HUES64 (cell line): Measurements from ENCODE around the gene ENOX1.

ENCODE experiments used
- H3K27ac ChIP-seq: 2 replicates; pipeline ENCODE4 v1.7.0; 2013; ENCODE audit warnings: low read depth, low read length, inconsistent platforms
- H3K27me3 ChIP-seq: 2 replicates; pipeline ENCODE4 v1.6.1; 2013; ENCODE audit warnings: mild to moderate bottlenecking, low read length; ENCODE audit not compliant: insufficient read depth
- H3K36me3 ChIP-seq: 2 replicates; pipeline ENCODE4 v1.6.1; 2013; ENCODE audit warnings: mild to moderate bottlenecking, low read length; ENCODE audit not compliant: insufficient read depth
- H3K4me1 ChIP-seq: 2 replicates; pipeline ENCODE4 v1.6.1; 2013; ENCODE audit warnings: mild to moderate bottlenecking, low read length, moderate library complexity; ENCODE audit not compliant: insufficient read depth
- H3K4me3 ChIP-seq: 2 replicates; pipeline ENCODE4 v1.5.1; 2013; ENCODE audit warnings: mild to moderate bottlenecking, low read length, moderate library complexity
- H3K9ac ChIP-seq: 2 replicates; pipeline ENCODE4 v1.6.1; 2013; ENCODE audit warnings: mild to moderate bottlenecking, low read depth, low read length
- H3K9me3 ChIP-seq: 2 replicates; pipeline ENCODE4 v1.6.1; 2013; ENCODE audit warnings: low read depth, low read length; ENCODE audit not compliant: insufficient read depth
- whole genome bisulfite sequencing: fragments of 150-250, 120-280 bp; methylation state at CpG from one replicate; pipeline ENCODE4 v1.1.7; 2013; ENCODE audit warnings: missing lambda C conversion rate; 5-methylcytosine and 5-hydroxymethylcytosine counted together

The ENOX1 gene

GRCh38 chr13:43298816-43299215 is 488.0 kb downstream of the ENOX1 start:
- H3K9ac ChIP-seq, result no peak overlapping the region
- H3K4me1 ChIP-seq, result peaks cover 2% of the 10 kb centered on the region; the same call in 1 of the 2 replicates
- WGBS, result 81% methylated on average over 2 of the region's 2 CpGs
- H3K27ac ChIP-seq, result no peak overlapping the region
- no peaks in the 10 kb centered on the region for H3K9me3 ChIP-seq
- H3K36me3 ChIP-seq, result no peaks in the 10 kb centered on the region
- H3K4me3 ChIP-seq, result no peak overlapping the region
- no peaks in the 10 kb centered on the region for H3K27me3 ChIP-seq

- no peaks in the 10 kb centered on the region for H3K27me3 ChIP-seq
- H3K4me3 ChIP-seq, result no peak overlapping the region
- H3K36me3 ChIP-seq, result no peaks in the 10 kb centered on the region
- WGBS, result 88% methylated on average over 6 of the region's 6 CpGs
- peaks cover under 1% of the 10 kb centered on the region; the same call in 1 of the 2 replicates for H3K4me1 ChIP-seq
- H3K27ac ChIP-seq, result no peak overlapping the region
- H3K9ac ChIP-seq, result no peak overlapping the region
- H3K9me3 ChIP-seq, result no peaks in the 10 kb centered on the region
Observed at GRCh38 chr13:43297967-43298678, 488.6 kb downstream of the ENOX1 start.

DNA sequence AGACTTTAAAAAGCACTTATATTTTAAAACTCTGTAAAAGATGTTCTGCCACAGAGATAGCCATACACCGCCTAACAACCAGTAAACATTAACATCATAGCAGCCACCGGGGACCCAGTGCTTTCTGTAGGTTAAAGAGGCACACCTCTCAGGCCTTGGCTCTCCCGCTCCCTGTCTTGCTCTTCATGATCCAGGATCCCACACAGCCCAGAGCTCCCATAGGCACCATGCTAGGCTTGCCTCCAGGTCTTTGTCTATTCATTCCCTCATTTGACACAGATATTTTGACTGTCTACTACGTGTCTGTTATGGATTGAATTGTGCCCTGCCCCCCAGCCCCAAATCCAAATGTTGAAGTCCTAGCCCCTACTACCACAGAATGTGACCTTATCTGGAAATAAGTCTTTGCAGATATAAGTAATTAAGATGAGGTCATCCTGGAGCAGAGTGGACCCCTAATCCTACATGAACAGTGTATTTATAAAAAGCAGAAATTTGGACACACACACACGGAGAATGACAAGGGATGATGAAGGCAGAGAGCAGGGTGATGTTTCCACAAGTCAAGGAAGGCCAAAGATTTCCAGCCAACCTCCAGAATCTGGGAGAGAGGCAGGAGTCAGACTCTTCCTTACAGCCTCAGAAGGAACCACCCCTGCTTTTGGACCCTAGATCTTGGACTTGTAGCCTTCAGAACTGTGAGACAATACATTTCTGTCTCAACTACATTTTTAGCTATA is 490.8 kb downstream of the ENOX1 start:
- no peaks in the 10 kb centered on the region; the same call in 1 of the 2 replicates for H3K4me1 ChIP-seq
- H3K4me3 ChIP-seq, result no peak overlapping the region
- H3K36me3 ChIP-seq, result no peaks in the 10 kb centered on the region
- no peaks in the 10 kb centered on the region for H3K9me3 ChIP-seq
- no peak overlapping the region for H3K27ac ChIP-seq
- no peaks in the 10 kb centered on the region for H3K27me3 ChIP-seq
- no peak overlapping the region for H3K9ac ChIP-seq
- WGBS, result 86% methylated on average over 5 of the region's 5 CpGs

DNA sequence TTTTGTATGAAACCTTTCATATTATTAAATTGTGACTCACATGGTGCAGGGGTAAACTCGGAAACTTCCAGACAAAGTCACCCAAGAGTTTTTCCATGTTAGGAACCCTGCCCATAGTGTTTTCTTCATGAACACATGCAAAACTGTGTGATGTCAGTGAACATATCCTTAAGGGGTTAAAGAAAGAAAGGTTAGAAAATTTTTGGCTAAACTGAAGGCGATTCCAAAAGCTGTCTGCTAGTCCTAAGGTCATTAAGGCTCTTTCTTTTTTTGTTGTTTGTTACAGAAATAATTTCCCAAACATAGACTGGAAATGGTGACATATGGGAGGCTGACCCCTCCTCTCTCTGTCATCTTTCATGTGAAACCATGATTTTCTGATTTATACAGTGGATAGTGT is 491.5 kb downstream of the ENOX1 start:
- H3K36me3 ChIP-seq, result no peaks in the 10 kb centered on the region
- no peaks in the 10 kb centered on the region for H3K9me3 ChIP-seq
- H3K9ac ChIP-seq, result no peak overlapping the region
- no peak overlapping the region for H3K4me3 ChIP-seq
- WGBS, result 83% methylated on average over 2 of the region's 2 CpGs
- H3K27me3 ChIP-seq, result no peaks in the 10 kb centered on the region
- no peaks in the 10 kb centered on the region; the same call in 1 of the 2 replicates for H3K4me1 ChIP-seq
- no peak overlapping the region for H3K27ac ChIP-seq

DNA sequence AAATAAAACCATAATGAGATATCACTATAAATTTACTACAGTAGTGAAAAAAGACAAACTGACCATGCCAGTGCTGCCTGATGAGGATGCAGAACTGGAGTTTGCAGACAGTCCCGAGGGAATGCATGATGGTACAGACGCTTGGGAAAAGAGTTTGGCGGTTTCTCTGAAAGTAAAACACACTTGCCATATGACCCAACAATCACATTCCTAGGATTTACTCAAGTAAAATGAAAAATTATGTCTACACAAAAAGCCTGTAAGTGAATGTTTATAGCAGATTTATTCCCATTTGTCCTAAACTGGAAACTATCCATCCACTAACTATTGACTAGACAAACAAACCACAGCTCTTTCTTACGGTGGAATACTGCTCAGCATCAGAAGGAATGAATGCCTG is 492.4 kb downstream of the ENOX1 start:
- no peaks in the 10 kb centered on the region; the same call in 1 of the 2 replicates for H3K4me1 ChIP-seq
- WGBS, result 98% methylated on average over 4 of the region's 4 CpGs

DNA sequence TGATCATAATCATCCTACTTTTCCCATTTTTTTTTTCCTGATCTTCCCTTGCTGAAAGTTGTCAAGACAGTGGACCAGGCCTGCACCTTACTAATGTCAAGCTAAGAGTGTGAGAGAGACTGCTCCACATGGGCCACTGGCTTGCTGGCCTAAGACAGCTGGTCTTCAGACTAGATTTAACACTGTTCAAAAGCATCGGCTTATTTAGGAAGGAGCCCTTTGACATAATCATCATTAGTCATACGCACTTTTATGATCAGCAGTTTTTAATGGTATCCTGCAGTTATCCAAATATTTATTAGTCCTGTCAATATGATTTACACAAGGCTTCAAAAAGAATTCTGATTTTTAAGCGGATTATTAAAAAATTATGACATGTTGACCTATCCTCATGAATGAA is 492.8 kb downstream of the ENOX1 start:
- no peaks in the 10 kb centered on the region for H3K36me3 ChIP-seq
- H3K9me3 ChIP-seq, result no peaks in the 10 kb centered on the region
- no peak overlapping the region for H3K9ac ChIP-seq
- no peaks in the 10 kb centered on the region; the same call in 1 of the 2 replicates for H3K4me1 ChIP-seq
- H3K27me3 ChIP-seq, result no peaks in the 10 kb centered on the region
- 95% methylated on average over 3 of the region's 3 CpGs for WGBS
- H3K4me3 ChIP-seq, result no peak overlapping the region
- no peak overlapping the region for H3K27ac ChIP-seq

More for the DNA sequence above, 492.4 kb downstream of the ENOX1 start:
- H3K9me3 ChIP-seq, result no peaks in the 10 kb centered on the region
- no peaks in the 10 kb centered on the region for H3K36me3 ChIP-seq
- no peak overlapping the region for H3K4me3 ChIP-seq
- H3K27ac ChIP-seq, result no peak overlapping the region
- no peak overlapping the region for H3K9ac ChIP-seq
- H3K27me3 ChIP-seq, result no peaks in the 10 kb centered on the region

DNA sequence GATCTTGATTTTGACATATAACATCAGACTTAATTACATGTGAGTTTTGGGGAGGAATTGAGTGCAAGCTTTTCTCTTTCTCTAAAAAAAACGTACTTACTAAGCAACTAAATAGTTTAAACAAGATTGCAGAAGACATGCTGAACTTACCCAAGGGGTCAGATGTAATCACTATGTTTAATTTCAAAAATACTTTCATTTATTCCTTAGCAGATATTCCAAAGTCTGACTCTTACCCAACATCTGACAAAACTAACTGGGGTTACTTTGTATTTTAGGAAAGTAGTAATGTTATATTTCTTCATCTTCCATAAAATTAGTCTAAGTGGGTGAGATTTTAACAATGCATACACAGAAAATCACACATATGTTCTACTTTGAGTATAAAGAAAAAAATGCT is 493.2 kb downstream of the ENOX1 start:
- no peaks in the 10 kb centered on the region for H3K9me3 ChIP-seq
- 92% methylated on average over 1 of the region's 1 CpG for WGBS

GRCh38 chr13:43293008-43293407 is 493.8 kb downstream of the ENOX1 start:
- no peak overlapping the region for H3K27ac ChIP-seq
- no peak overlapping the region for H3K4me3 ChIP-seq
- H3K9ac ChIP-seq, result no peak overlapping the region
- no peaks in the 10 kb centered on the region for H3K36me3 ChIP-seq
- no peaks in the 10 kb centered on the region for H3K27me3 ChIP-seq
- no peaks in the 10 kb centered on the region for H3K4me1 ChIP-seq
- H3K9me3 ChIP-seq, result no peaks in the 10 kb centered on the region
- 91% methylated on average over 2 of the region's 2 CpGs for WGBS

More for the DNA sequence above, 493.2 kb downstream of the ENOX1 start:
- H3K27ac ChIP-seq, result no peak overlapping the region
- no peak overlapping the region for H3K4me3 ChIP-seq
- no peaks in the 10 kb centered on the region for H3K36me3 ChIP-seq
- no peak overlapping the region for H3K9ac ChIP-seq
- no peaks in the 10 kb centered on the region; the same call in 1 of the 2 replicates for H3K4me1 ChIP-seq
- no peaks in the 10 kb centered on the region for H3K27me3 ChIP-seq

- 91% methylated on average over 4 of the region's 5 CpGs for WGBS
- Histone ChIP-seq H3K9me3 (no peaks in the 10 kb centered on the region), H3K4me3 (no peak overlapping the region), H3K27ac (no peak overlapping the region), H3K4me1 (no peaks in the 10 kb centered on the region), H3K27me3 (no peaks in the 10 kb centered on the region), H3K36me3 (no peaks in the 10 kb centered on the region), H3K9ac (no peak overlapping the region)
Observed at GRCh38 chr13:43291287-43292060, 495.3 kb downstream of the ENOX1 start.

DNA sequence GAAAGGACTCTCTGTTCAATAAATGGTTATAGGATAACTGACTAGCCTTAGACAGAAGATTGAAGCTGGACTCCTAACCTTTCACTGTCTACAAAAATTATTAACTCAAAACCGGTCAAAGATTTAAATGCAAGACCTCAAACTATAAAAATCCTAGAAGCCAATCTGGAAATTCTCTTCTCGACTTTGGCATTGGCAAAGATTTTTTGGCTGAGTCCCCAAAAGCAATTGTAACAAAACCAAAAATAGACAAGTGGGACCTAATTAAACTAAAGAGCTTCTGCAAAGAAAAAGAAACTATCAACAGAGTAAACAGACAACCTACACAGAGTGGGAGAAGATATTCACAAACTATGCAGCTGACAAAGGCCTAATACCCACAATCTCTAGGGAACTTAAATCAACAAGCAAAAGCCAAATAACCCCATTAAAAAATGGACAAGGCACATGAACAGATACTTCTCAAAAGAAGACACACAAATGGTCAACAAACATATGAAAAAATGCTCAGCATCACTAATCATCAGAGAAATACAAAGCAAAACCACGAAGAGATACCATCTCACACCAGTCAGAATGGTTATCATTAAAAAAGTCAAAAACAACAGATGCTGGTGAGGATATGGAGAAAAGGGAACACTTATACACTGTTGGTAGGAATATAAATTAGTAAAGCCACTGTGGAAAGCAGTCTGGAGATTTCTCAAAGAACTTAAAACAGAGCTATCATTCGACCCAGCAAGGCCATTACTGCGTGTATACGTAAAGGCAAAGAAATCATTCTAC is 497.1 kb downstream of the ENOX1 start:
- WGBS, result 74% methylated on average over 5 of the region's 6 CpGs
- Histone ChIP-seq H3K4me3 (no peak overlapping the region), H3K27me3 (no peaks in the 10 kb centered on the region), H3K27ac (no peak overlapping the region), H3K9me3 (no peaks in the 10 kb centered on the region), H3K36me3 (no peaks in the 10 kb centered on the region), H3K9ac (no peak overlapping the region), H3K4me1 (no peaks in the 10 kb centered on the region)
